ENCODE data around the gene TANGO2. TPM values are rescaled to one million over a fixed set of nuclear protein-coding genes. Genes with fewer than 3 reads are reported as not detected.

TANGO2 gene
- total and polyA plus RNA-seq, 2 donors (not counting 1 experiment from before 2014, with no cell fraction given), result 75.5 to 75.6 TPM

GRCh38 chr22:20034143-20034542 is 13.2 kb downstream of the TANGO2 start:
- ATAC-seq (ENCODE audit: low read depth), result no peak
- Mint-ChIP-seq H3K27ac (peak overlapping the region; percentile 96), H3K27me3 (no peaks in the 10 kb centered on the region), H3K4me1 (peaks cover 77% of the 10 kb centered on the region), H3K9me3 (ENCODE audit: insufficient read depth) (peaks cover 3% of the 10 kb centered on the region), H3K4me3 (peak overlapping the region; percentile 55)
- H3K79me2 ChIP-seq (ENCODE audit: control insufficient read depth, insufficient read depth, low read length), result peaks cover 73% of the 10 kb centered on the region
- H3K36me3 ChIP-seq (replicated peaks in 1 of 2; ENCODE audit: control extremely low read depth in 1 of 2, control insufficient read depth in 1 of 2, extremely low read depth in 1 of 2, insufficient read depth in 2 of 2, low read length in 1 of 2), result peaks cover 0 to 20% of the 10 kb centered on the region in 2 experiments
- intact Hi-C loops (cut with micrococcal nuclease), result no loop called here
- ChIA-PET CTCF (interaction anchor here (0.8 to 1.3 kb wide), 2 partner anchors 21 to 77 kb away, joined by 3 read pairs; no protein-coding TSS in a partner anchor), POLR2A (interaction anchor here (0.7 to 1.4 kb wide), 3 partner anchors 13 to 19 kb away, joined by 3 to 4 read pairs (median 3); partner anchors contain the start of gene TANGO2)
- no peak overlapping the region for H3K4me3 ChIP-seq (ENCODE audit: control extremely low read depth in 1 of 5, extremely low read depth in 1 of 5, insufficient read depth in 1 of 5, low read depth in 2 of 5, low read length in 4 of 5)
- no peak overlapping the region for H3K4me2 ChIP-seq (replicated peaks; ENCODE audit: low read depth, low read length, poor library complexity, severe bottlenecking)
- peak overlapping the region; percentile 47 to 77 for H3K27ac ChIP-seq (ENCODE audit: low read length in 2 of 2)
- TF ChIP-seq CTCF (IDR thresholded peaks at IDR 0.05) (no peak), EZH2 (IDR thresholded peaks at IDR 0.05; ENCODE audit: borderline replicate concordance, insufficient read depth, low read depth, low read length, poor library complexity, severe bottlenecking) (no peak)
- WGBS (ENCODE audit: insufficient coverage), result 18% methylated on average over 4 of the region's 5 CpGs
- no peak overlapping the region for H3K9ac ChIP-seq (ENCODE audit: low read length)
- H3K9me3 ChIP-seq (ENCODE audit: control extremely low read depth in 1 of 3, control insufficient read depth in 2 of 3, insufficient read depth in 1 of 3, low read length in 2 of 3), result peaks cover 0 to 43% (median 10%) of the 10 kb centered on the region in 3 donors
- DNase-seq, result no peak
- H3K27me3 ChIP-seq (replicated peaks in 1 of 4; ENCODE audit: control extremely low read depth in 1 of 4, control insufficient read depth in 3 of 4, insufficient read depth in 4 of 4, low read length in 3 of 4), result no peaks in the 10 kb centered on the region
- no peak overlapping the region for H2AFZ ChIP-seq (ENCODE audit: insufficient read depth, low read depth, low read length, poor library complexity, severe bottlenecking)
- peaks cover 26 to 69% of the 10 kb centered on the region in 2 donors for H3K4me1 ChIP-seq (ENCODE audit: control insufficient read depth in 2 of 2, insufficient read depth in 2 of 2, low read length in 2 of 2)
- peaks cover 64% of the 10 kb centered on the region for H4K20me1 ChIP-seq (ENCODE audit: control insufficient read depth, insufficient read depth, low read length, poor library complexity, severe bottlenecking)

GRCh38 chr22:20035375-20036083 is 14.6 kb downstream of the TANGO2 start:
- ATAC-seq (ENCODE audit: low read depth), result peak; percentile 13
- Mint-ChIP-seq H3K27ac (peak overlapping the region; percentile 96), H3K27me3 (no peaks in the 10 kb centered on the region), H3K4me1 (peaks cover 70% of the 10 kb centered on the region), H3K9me3 (ENCODE audit: insufficient read depth) (peaks cover 3% of the 10 kb centered on the region), H3K4me3 (peak overlapping the region; percentile 55)
- H3K27ac ChIP-seq (ENCODE audit: low read length in 2 of 2), result no peak overlapping the region
- no peak overlapping the region for H3K4me3 ChIP-seq (ENCODE audit: control extremely low read depth in 1 of 5, extremely low read depth in 1 of 5, insufficient read depth in 1 of 5, low read depth in 2 of 5, low read length in 4 of 5)
- H3K36me3 ChIP-seq (replicated peaks in 1 of 2; ENCODE audit: control extremely low read depth in 1 of 2, control insufficient read depth in 1 of 2, extremely low read depth in 1 of 2, insufficient read depth in 2 of 2, low read length in 1 of 2), result peaks cover 0 to 26% of the 10 kb centered on the region in 2 experiments
- H3K4me1 ChIP-seq (ENCODE audit: control insufficient read depth in 2 of 2, insufficient read depth in 2 of 2, low read length in 2 of 2), result peaks cover 26 to 63% of the 10 kb centered on the region in 2 donors
- peaks cover 55% of the 10 kb centered on the region for H4K20me1 ChIP-seq (ENCODE audit: control insufficient read depth, insufficient read depth, low read length, poor library complexity, severe bottlenecking)
- intact Hi-C loops (cut with micrococcal nuclease), result loop anchor here (5.0 kb wide), 1 partner anchor 48 kb away; no protein-coding TSS in a partner anchor
- peaks cover 0 to 43% (median 10%) of the 10 kb centered on the region in 3 donors for H3K9me3 ChIP-seq (ENCODE audit: control extremely low read depth in 1 of 3, control insufficient read depth in 2 of 3, insufficient read depth in 1 of 3, low read length in 2 of 3)
- ChIA-PET CTCF (interaction anchor here (0.8 to 1.4 kb wide), 3 partner anchors 9 to 63 kb away, joined by 3 read pairs; no protein-coding TSS in a partner anchor), POLR2A (interaction anchor here (1.4 kb wide), 1 partner anchor 15 kb away, joined by 3 read pairs; the partner anchor contains the start of gene TANGO2)
- DNase-seq, result no peak
- 87% methylated on average over 16 of the region's 16 CpGs for WGBS (ENCODE audit: insufficient coverage)
- H3K79me2 ChIP-seq (ENCODE audit: control insufficient read depth, insufficient read depth, low read length), result peaks cover 66% of the 10 kb centered on the region
- no peak for TF ChIP-seq EZH2 (IDR thresholded peaks at IDR 0.05; ENCODE audit: borderline replicate concordance, insufficient read depth, low read depth, low read length, poor library complexity, severe bottlenecking)
- no peak for TF ChIP-seq CTCF (IDR thresholded peaks at IDR 0.05)
- H3K9ac ChIP-seq (ENCODE audit: low read length), result no peak overlapping the region
- no peaks in the 10 kb centered on the region for H3K27me3 ChIP-seq (replicated peaks in 1 of 4; ENCODE audit: control extremely low read depth in 1 of 4, control insufficient read depth in 3 of 4, insufficient read depth in 4 of 4, low read length in 3 of 4)
- no peak overlapping the region for H3K4me2 ChIP-seq (replicated peaks; ENCODE audit: low read depth, low read length, poor library complexity, severe bottlenecking)
- no peak overlapping the region for H2AFZ ChIP-seq (ENCODE audit: insufficient read depth, low read depth, low read length, poor library complexity, severe bottlenecking)

All from B cell (primary cell).